ENCODE measurements around the gene GSE1. TPM values are rescaled to one million over a fixed set of nuclear protein-coding genes. Genes with fewer than 3 reads are reported as not detected.

GSE1 gene
- total and polyA plus RNA-seq, 2 experiments from 2014 or later, result 32.4 to 135 TPM

- no peak overlapping the region; the same call in 1 of the 2 replicates for H3K27ac Mint-ChIP-seq
- Histone ChIP-seq H4K20me1 (replicated peaks; ENCODE audit: insufficient read depth) (no peaks in the 10 kb centered on the region; the same call in 1 of the 2 replicates), H3K4me2 (no peak overlapping the region), H2AFZ (no peak overlapping the region), H3K27me3 (ENCODE audit: insufficient read depth) (no peaks in the 10 kb centered on the region), H3K79me2 (replicated peaks; ENCODE audit: insufficient read depth) (peaks cover 18% of the 10 kb centered on the region), H3K4me1 (ENCODE audit: insufficient read depth) (peaks cover 52% of the 10 kb centered on the region), H3K4me3 (no peak overlapping the region), H3K36me3 (ENCODE audit: insufficient read depth) (no peaks in the 10 kb centered on the region), H3F3A (replicated peaks; ENCODE audit: low read depth) (0 out of 2 replicates have a peak, but pooled peaks cover 13% of the 10 kb centered on the region), H3K27ac (ENCODE audit: low read depth) (no peak overlapping the region), H3K9me2 (ENCODE audit: insufficient read depth) (no peaks in the 10 kb centered on the region)
- peaks cover 58% of the 10 kb centered on the region for H3K4me1 Mint-ChIP-seq
- TF ChIP-seq STAT1 (IDR thresholded peaks at IDR 0.05; ENCODE audit: unreplicated experiment) (no peak), EZH2 (IDR thresholded peaks at IDR 0.05; ENCODE audit: low read depth, unreplicated experiment) (no peak), ZNF114 (CRISPR knock-in tag; IDR thresholded peaks at IDR 0.05) (no peak), ZNF331 (CRISPR knock-in tag; IDR thresholded peaks at IDR 0.05; ENCODE audit: low read depth) (no peak), EZH2phosphoT487 (IDR thresholded peaks at IDR 0.05; ENCODE audit: unreplicated experiment) (no peak), CREB1 (CRISPR knock-in tag; IDR thresholded peaks at IDR 0.05; ENCODE audit: low read depth) (no peak), POLR2AphosphoS5 (IDR thresholded peaks at IDR 0.05; ENCODE audit: low read depth) (no peak), NANOG (IDR thresholded peaks at IDR 0.05; ENCODE audit: borderline replicate concordance) (no peak), JUNB (IDR thresholded peaks at IDR 0.05; ENCODE audit: unreplicated experiment) (no peak), ZNF462 (CRISPR knock-in tag; IDR thresholded peaks at IDR 0.05) (no peak), ETS1 (IDR thresholded peaks at IDR 0.05) (no peak)
- TF ChIP-seq, protein P1, sequence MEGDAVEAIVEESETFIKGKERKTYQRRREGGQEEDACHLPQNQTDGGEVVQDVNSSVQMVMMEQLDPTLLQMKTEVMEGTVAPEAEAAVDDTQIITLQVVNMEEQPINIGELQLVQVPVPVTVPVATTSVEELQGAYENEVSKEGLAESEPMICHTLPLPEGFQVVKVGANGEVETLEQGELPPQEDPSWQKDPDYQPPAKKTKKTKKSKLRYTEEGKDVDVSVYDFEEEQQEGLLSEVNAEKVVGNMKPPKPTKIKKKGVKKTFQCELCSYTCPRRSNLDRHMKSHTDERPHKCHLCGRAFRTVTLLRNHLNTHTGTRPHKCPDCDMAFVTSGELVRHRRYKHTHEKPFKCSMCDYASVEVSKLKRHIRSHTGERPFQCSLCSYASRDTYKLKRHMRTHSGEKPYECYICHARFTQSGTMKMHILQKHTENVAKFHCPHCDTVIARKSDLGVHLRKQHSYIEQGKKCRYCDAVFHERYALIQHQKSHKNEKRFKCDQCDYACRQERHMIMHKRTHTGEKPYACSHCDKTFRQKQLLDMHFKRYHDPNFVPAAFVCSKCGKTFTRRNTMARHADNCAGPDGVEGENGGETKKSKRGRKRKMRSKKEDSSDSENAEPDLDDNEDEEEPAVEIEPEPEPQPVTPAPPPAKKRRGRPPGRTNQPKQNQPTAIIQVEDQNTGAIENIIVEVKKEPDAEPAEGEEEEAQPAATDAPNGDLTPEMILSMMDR (conservative IDR thresholded peaks at IDR 0.05; ENCODE audit: low read depth in 2 of 2), result no peak
- TF ChIP-seq, protein P2, sequence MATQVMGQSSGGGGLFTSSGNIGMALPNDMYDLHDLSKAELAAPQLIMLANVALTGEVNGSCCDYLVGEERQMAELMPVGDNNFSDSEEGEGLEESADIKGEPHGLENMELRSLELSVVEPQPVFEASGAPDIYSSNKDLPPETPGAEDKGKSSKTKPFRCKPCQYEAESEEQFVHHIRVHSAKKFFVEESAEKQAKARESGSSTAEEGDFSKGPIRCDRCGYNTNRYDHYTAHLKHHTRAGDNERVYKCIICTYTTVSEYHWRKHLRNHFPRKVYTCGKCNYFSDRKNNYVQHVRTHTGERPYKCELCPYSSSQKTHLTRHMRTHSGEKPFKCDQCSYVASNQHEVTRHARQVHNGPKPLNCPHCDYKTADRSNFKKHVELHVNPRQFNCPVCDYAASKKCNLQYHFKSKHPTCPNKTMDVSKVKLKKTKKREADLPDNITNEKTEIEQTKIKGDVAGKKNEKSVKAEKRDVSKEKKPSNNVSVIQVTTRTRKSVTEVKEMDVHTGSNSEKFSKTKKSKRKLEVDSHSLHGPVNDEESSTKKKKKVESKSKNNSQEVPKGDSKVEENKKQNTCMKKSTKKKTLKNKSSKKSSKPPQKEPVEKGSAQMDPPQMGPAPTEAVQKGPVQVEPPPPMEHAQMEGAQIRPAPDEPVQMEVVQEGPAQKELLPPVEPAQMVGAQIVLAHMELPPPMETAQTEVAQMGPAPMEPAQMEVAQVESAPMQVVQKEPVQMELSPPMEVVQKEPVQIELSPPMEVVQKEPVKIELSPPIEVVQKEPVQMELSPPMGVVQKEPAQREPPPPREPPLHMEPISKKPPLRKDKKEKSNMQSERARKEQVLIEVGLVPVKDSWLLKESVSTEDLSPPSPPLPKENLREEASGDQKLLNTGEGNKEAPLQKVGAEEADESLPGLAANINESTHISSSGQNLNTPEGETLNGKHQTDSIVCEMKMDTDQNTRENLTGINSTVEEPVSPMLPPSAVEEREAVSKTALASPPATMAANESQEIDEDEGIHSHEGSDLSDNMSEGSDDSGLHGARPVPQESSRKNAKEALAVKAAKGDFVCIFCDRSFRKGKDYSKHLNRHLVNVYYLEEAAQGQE (IDR thresholded peaks at IDR 0.05; ENCODE audit: unreplicated experiment), result no peak
- no peak for DNase-seq (ENCODE audit: low spot score)
- ATAC-seq, result peak; percentile 17
- no peak overlapping the region for H3K4me3 Mint-ChIP-seq
- H3K9me3 Mint-ChIP-seq, result no peaks in the 10 kb centered on the region
- peaks cover 2% of the 10 kb centered on the region; the same call in 2 of the 3 replicates for H3K36me3 Mint-ChIP-seq (ENCODE audit: low read depth)
- peaks cover 21% of the 10 kb centered on the region for H3K27me3 Mint-ChIP-seq (ENCODE audit: insufficient read depth, low read depth, poor library complexity)
Measured at GRCh38 chr16:85600078-85600477, 13.0 kb upstream of the GSE1 start.
